GM18951 (cell line): ENCODE data around the gene CA10.

ENCODE experiments used
- POLR2A ChIP-seq: IDR thresholded peaks from 4 replicates; pipeline ENCODE4 v1.6.1; 2011; ENCODE audit warnings: mild to moderate bottlenecking; ENCODE audit not compliant: insufficient read length, insufficient read depth; ENCODE audit errors: extremely low read depth
- in situ Hi-C: fragments of 300-500 bp; cut with MboI; formaldehyde crosslinking; loops from one replicate; pipeline ENCODE4 v1.12.0; 2022; ENCODE audit warnings: low sequenced_read_pairs, mixed read lengths, inconsistent platforms; ENCODE audit not compliant: unreplicated experiment

CA10 gene

DNA sequence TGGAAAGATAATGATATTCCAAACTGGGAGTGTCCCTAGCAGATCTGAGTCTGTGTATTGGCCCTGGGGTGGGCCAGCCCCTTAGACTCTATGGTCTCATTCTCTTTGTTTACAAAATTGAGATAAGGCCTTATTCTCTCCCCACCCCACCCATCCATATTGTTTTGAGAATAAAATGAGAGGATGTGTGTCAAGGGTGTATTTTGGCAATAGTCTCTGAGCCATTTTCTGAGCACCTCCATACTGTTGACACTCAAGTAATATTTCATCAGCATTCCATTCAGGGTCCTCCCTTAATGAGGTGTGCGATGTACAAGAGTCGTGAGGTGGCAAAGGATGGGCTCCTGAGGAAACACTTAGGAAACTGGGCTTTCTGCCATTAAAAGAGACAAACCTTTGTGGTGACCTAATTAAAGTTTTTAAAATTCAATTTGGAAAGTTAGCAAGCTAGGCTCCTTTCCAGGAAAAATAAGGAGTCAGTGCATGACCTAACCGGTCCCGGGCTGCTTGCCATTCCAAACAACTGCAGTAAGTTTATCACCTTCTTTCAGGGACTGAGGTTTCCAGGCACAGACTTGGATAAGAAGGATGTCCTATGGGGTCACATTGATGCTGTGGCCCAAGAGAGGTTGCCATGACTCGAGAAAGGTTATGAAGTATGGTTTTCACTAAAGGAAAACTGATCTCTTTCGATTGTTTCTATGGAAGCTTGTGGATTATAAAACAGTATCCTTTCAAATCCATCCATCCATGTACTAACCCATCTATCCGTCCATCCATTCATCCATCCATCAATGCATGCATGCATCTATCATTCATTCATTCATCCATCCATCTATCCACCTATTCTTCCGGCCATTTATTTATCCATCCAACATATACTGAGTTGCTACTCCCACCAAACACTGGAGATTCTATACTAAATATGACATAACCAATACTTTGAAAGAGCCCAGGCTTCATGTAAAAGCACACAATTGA lies 454.9 kb downstream of the CA10 start:
- no peak for TF ChIP-seq POLR2A
- in situ Hi-C loops, result no loop called here

- in situ Hi-C loops, result no loop called here
- no peak for TF ChIP-seq POLR2A
Observed at GRCh38 chr17:51702963-51703360, 455.6 kb downstream of the CA10 start.

DNA sequence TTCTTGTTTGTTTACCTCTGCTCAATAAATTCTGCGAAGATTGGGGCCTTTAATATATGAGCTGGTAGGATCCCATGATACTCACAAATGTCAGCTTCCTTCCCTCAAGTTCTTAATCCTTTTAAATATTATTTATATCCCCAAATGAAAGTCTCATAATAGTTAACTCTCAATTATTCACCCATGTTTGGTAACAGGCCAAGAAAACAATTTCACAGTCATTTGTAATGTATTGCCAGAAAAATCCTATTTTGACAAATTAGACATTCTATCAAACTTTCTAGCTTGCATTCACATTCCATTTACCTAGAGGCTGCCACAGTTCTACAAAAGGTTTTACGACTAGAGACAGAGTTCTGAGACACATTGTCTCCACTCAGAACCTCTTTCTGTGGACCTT lies 457.0 kb downstream of the CA10 start:
- TF ChIP-seq POLR2A, result no peak
- in situ Hi-C loops, result no loop called here

DNA sequence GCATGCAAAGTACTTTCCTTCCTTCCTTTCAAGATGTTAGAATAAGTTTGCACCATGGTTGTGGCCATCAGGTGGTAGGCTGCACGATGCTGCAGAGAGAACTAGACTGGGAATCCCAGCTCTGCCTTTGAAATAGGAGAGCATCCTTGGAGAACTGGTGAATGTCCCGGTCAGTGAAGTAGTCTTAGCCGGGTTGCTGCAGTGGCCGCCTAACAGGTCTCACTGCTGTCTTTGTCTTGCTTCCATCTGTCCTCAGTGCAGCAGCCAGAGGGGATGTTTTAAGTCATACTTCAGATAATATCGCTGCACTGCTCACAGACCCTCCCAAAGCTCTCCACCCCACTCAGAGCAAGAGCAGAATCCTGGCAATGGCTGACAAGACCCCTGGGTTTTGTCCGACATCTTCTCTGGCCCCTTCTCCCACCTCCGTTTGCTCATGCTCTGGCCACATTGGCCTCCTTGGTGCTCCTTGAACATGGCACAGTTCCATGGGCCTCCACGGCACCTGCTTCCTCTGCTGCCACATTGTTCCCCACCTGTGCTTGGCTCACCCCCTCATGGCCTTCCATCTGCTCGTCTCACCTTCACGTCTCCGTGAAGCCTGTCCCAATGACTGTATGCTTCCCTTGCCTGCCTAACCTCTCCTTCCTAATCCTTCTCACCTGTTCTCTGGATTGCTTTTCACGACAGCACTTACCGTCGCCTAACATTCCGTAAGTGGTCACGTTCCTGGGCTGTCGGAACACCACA lies 458.3 kb downstream of the CA10 start:
- in situ Hi-C loops, result no loop called here
- no peak for TF ChIP-seq POLR2A

GRCh38 chr17:51699303-51699702 lies 459.2 kb downstream of the CA10 start:
- no peak for TF ChIP-seq POLR2A
- in situ Hi-C loops, result no loop called here

- in situ Hi-C loops, result no loop called here
- no peak for TF ChIP-seq POLR2A
Observed at GRCh38 chr17:51692917-51693316, 465.6 kb downstream of the CA10 start.

DNA sequence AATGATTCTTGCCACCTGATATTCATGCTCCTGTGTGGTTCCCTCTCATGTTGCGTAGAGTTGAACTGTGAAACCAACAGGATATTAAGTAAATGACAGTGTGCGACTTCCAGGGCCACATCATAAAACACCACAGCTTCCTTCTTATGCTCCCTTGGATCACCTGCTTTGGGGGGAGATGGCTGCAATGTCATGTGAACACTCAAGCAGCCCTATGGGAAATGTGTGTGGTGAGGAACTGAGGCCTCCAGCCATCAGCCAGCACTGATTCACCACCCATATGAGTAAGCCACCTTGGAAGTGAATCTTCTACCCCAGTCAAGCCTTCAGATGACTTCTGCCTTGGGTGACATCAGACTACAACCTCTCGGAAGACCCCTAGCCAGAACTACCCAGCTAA lies 470.6 kb downstream of the CA10 start:
- no peak for TF ChIP-seq POLR2A
- in situ Hi-C loops, result no loop called here

DNA sequence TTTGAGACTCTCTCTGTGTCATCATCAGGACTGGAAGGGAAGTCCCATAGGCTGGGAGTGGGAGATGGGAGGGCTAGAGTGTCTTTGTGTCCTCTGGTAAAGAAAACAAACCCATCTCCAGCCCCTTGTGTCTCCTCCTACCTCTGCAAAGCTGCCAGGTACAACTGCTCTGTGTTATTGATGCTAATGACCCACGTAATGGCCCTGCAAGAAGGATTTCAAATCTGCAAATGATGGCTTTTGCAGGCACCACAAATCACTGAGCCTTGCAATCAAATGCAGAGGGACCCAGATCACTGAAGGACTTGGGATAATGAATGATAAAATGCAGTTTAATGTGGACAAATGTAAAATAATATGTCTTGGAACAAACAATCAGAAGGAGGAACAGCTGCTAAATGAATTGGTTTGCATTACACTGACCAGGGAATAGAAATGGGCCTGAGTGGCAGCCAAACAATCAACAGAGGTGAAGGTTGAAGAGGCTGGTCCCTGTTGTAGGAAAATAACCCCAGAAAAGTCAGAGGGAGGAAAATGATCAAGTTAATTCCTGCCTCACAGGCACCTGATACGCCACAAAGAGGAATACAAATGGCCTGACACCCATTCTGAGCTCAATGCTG lies 473.1 kb downstream of the CA10 start:
- in situ Hi-C loops, result no loop called here

GRCh38 chr17:51684214-51684613 lies 474.3 kb downstream of the CA10 start:
- no peak for TF ChIP-seq POLR2A
- in situ Hi-C loops, result no loop called here

More for the DNA sequence above, 473.1 kb downstream of the CA10 start:
- no peak for TF ChIP-seq POLR2A

GRCh38 chr17:51683291-51683690 lies 475.2 kb downstream of the CA10 start:
- in situ Hi-C loops, result no loop called here
- no peak for TF ChIP-seq POLR2A

- in situ Hi-C loops, result no loop called here
- no peak for TF ChIP-seq POLR2A
Observed at GRCh38 chr17:51682115-51682514, 476.4 kb downstream of the CA10 start.

DNA sequence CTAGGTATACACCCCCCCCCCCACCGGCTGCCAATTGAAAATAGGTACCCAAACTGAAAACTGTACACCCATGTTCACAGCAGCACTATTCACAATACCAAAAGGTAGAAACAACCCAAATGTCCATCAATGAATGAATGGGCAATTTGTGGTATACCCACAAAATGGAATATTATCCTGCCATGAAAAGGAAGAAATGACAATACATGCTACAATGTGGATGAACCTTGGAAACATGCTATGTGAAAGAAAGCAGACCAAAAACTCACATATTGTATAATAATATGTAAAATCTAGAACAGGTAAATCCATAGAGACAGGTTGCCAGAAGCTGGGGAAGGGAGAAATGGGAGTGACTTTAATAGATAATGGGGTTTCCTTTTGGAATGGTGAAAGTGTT lies 480.6 kb downstream of the CA10 start:
- no peak for TF ChIP-seq POLR2A
- in situ Hi-C loops, result no loop called here
